IMR-90 (cell line): Measurements from ENCODE around the gene FADS1. TPM values are rescaled to one million over a fixed set of nuclear protein-coding genes. Genes with fewer than 3 reads are reported as not detected.

ENCODE experiments used
- ATAC-seq: fragments of 200-7000 bp; cut with Tn5 transposase; 2 replicates; pipeline ENCODE4 v1.9.1; 2020; ENCODE audit warnings: low read depth, mild to moderate bottlenecking, moderate library complexity
- BruUV-seq: library from RNA; stranded (reverse); fragments of 400-500 nt; replicated peaks from 2 replicates; lab custom pipeline; 2021; lab: Mats Ljungman, UMichigan
- CTCF ChIA-PET: fragments of 300-600 bp; formaldehyde crosslinking; extraction: SDS; loops from one replicate; lab custom pipeline; 2021; ENCODE audit warnings: antibody characterized with exemption; lab: Yijun Ruan, JAX
- POLR2A ChIA-PET: fragments of 300-600 bp; sonication (Branson Sonifier 250); formaldehyde crosslinking; loops from one replicate; lab custom pipeline; 2022; ENCODE audit warnings: antibody characterized with exemption; ENCODE audit not compliant: unreplicated experiment; lab: Charles Lee
- DNase-seq: peaks from one replicate; pipeline ENCODE4 v3.0.0; 2013
- H2AFZ ChIP-seq: replicated peaks from 2 replicates; pipeline ENCODE3; 2013; ENCODE audit warnings: low read length, mild to moderate bottlenecking; ENCODE audit not compliant: poor library complexity
- H2AK5ac ChIP-seq: 2 replicates; pipeline ENCODE4 v1.6.1; 2013; ENCODE audit warnings: low read depth, low read length, inconsistent platforms
- H2AK9ac ChIP-seq: replicated peaks from 2 replicates; pipeline ENCODE3; 2013; ENCODE audit warnings: mild to moderate bottlenecking, low read depth, low read length, moderate library complexity; ENCODE audit not compliant: poor library complexity
- H2BK120ac ChIP-seq: 2 replicates; pipeline ENCODE4 v1.6.1; 2013; ENCODE audit warnings: low read depth, low read length, inconsistent platforms
- H2BK15ac ChIP-seq: 3 replicates; pipeline ENCODE4 v1.6.1; 2013; ENCODE audit warnings: low read depth, low read length, inconsistent platforms
- H2BK20ac ChIP-seq: 2 replicates; pipeline ENCODE4 v1.6.1; 2013; ENCODE audit warnings: low read depth, mild to moderate bottlenecking, inconsistent platforms, low read length, moderate library complexity
- H2BK5ac ChIP-seq: 2 replicates; pipeline ENCODE4 v1.6.1; 2013; ENCODE audit warnings: mild to moderate bottlenecking, low read depth, low read length, inconsistent platforms; ENCODE audit not compliant: poor library complexity, severe bottlenecking
- H3K14ac ChIP-seq: replicated peaks from 2 replicates; pipeline ENCODE4 v1.6.1; 2013; ENCODE audit warnings: low read depth, low read length, inconsistent platforms
- H3K18ac ChIP-seq: 2 replicates; pipeline ENCODE4 v1.6.1; 2013; ENCODE audit warnings: low read depth, low read length, control low read depth
- H3K23ac ChIP-seq: 2 replicates; pipeline ENCODE4 v1.6.1; 2013; ENCODE audit warnings: low read depth, low read length, inconsistent platforms
- H3K27ac ChIP-seq: 2 replicates; pipeline ENCODE4 v1.5.1; 2013; ENCODE audit warnings: mild to moderate bottlenecking, control low read depth, low read length; ENCODE audit not compliant: insufficient read depth
- H3K27me3 ChIP-seq: 2 replicates; pipeline ENCODE4 v1.6.1; 2013; ENCODE audit warnings: low read length; ENCODE audit not compliant: control insufficient read depth, insufficient read depth
- H3K36me3 ChIP-seq: 2 replicates; pipeline ENCODE4 v1.6.1; 2013; ENCODE audit warnings: low read length, mixed read lengths; ENCODE audit not compliant: control insufficient read depth, insufficient read depth
- H3K4ac ChIP-seq: 2 replicates; pipeline ENCODE4 v1.6.1; 2013; ENCODE audit warnings: low read depth, low read length, inconsistent platforms
- H3K4me1 ChIP-seq: 2 replicates; pipeline ENCODE4 v1.6.1; 2013; ENCODE audit warnings: low read length, mixed read lengths; ENCODE audit not compliant: control insufficient read depth, insufficient read depth
- H3K4me2 ChIP-seq: 2 replicates; pipeline ENCODE4 v1.6.1; 2013; ENCODE audit warnings: low read depth, mild to moderate bottlenecking, control low read depth, low read length, moderate library complexity
- H3K4me3 ChIP-seq: 2 replicates; pipeline ENCODE4 v1.5.1; 2013; ENCODE audit warnings: low read depth, mild to moderate bottlenecking, control low read depth, low read length, moderate library complexity; ENCODE audit not compliant: insufficient read depth
- H3K56ac ChIP-seq: 2 replicates; pipeline ENCODE4 v1.6.1; 2013; ENCODE audit warnings: low read length, inconsistent platforms; ENCODE audit not compliant: insufficient read depth; ENCODE audit errors: extremely low read depth
- H3K79me1 ChIP-seq, 2 experiments: 2 replicates each; pipeline ENCODE4 v1.6.1; 2013; ENCODE audit warnings: low read length in 2 of 2, inconsistent platforms in 1 of 2, low read depth in 1 of 2
- H3K9ac ChIP-seq: 2 replicates; pipeline ENCODE4 v1.6.1; 2013; ENCODE audit warnings: low read depth, low read length, control low read depth
- H3K9me1 ChIP-seq: 2 replicates; pipeline ENCODE4 v1.6.1; 2013; ENCODE audit warnings: low read length, inconsistent platforms; ENCODE audit not compliant: insufficient read depth
- H3K9me3 ChIP-seq: 2 replicates; pipeline ENCODE4 v1.6.1; 2013; ENCODE audit warnings: low read length; ENCODE audit not compliant: control insufficient read depth, insufficient read depth
- H4K20me1 ChIP-seq: 2 replicates; pipeline ENCODE4 v1.6.1; 2013; ENCODE audit warnings: low read length, inconsistent platforms; ENCODE audit not compliant: insufficient read depth
- H4K5ac ChIP-seq: 2 replicates; pipeline ENCODE4 v1.6.1; 2013; ENCODE audit warnings: mild to moderate bottlenecking, low read depth, low read length, control low read depth
- H4K8ac ChIP-seq, 2 experiments: 2 replicates each; pipeline ENCODE4 v1.6.1; 2013; ENCODE audit warnings: low read depth in 2 of 2, low read length in 2 of 2, control low read depth in 1 of 2, inconsistent platforms in 1 of 2
- H4K91ac ChIP-seq: 2 replicates; pipeline ENCODE4 v1.6.1; 2013; ENCODE audit warnings: low read depth, low read length, inconsistent platforms; ENCODE audit not compliant: insufficient read depth
- CHD1 ChIP-seq: IDR thresholded peaks from 2 replicates; pipeline ENCODE4 v1.6.1; 2012; ENCODE audit warnings: low read depth, low read length, improper control_type of control experiment
- ELK1 ChIP-seq: fragments of 150-350 bp; IDR thresholded peaks from 2 replicates; pipeline ENCODE4 v1.6.1; 2016; ENCODE audit warnings: low read depth, mild to moderate bottlenecking, low read length, moderate library complexity, borderline replicate concordance
- FOS ChIP-seq: fragments of 150-350 bp; IDR thresholded peaks from 2 replicates; pipeline ENCODE4 v1.6.1; 2016; ENCODE audit warnings: low read depth, low read length
- MAFK ChIP-seq: IDR thresholded peaks from 2 replicates; pipeline ENCODE4 v1.6.1; 2012; ENCODE audit warnings: low read depth, low read length, improper control_type of control experiment
- MAZ ChIP-seq: IDR thresholded peaks from 2 replicates; pipeline ENCODE4 v1.6.1; 2012; ENCODE audit warnings: low read depth, mild to moderate bottlenecking, low read length, improper control_type of control experiment, moderate library complexity, borderline replicate concordance
- MXI1 ChIP-seq: IDR thresholded peaks from 2 replicates; pipeline ENCODE4 v1.6.1; 2012; ENCODE audit warnings: low read depth, mild to moderate bottlenecking, low read length, moderate library complexity, borderline replicate concordance
- NFE2L2 ChIP-seq: fragments of 150-350 bp; IDR thresholded peaks from 2 replicates; pipeline ENCODE4 v1.6.1; 2016; ENCODE audit warnings: low read depth, mild to moderate bottlenecking, low read length
- POLR2A ChIP-seq: IDR thresholded peaks from 2 replicates; pipeline ENCODE4 v1.6.1; 2012; ENCODE audit warnings: mild to moderate bottlenecking, low read depth, low read length
- RAD21 ChIP-seq: IDR thresholded peaks from 2 replicates; pipeline ENCODE4 v1.6.1; 2012; ENCODE audit warnings: low read length, improper control_type of control experiment
- whole genome bisulfite sequencing, 2 experiments: methylation state at CpG; one replicate each; pipeline versions ENCODE4 v1.1.5 to v1.1.7; 2013; ENCODE audit warnings: missing lambda C conversion rate in 2 of 2; ENCODE audit not compliant: insufficient read length in 1 of 2; ENCODE audit errors: extremely low coverage in 2 of 2; 5-methylcytosine and 5-hydroxymethylcytosine counted together
- dilution Hi-C: fragments of 300-500 bp; cut with HindIII; formaldehyde crosslinking; loops from one replicate; pipeline ENCODE4 v1.14.3; 2018; ENCODE audit warnings: low sequenced_read_pairs; ENCODE audit not compliant: unreplicated experiment
- in situ Hi-C: fragments of 300-500 bp; cut with MboI; formaldehyde crosslinking; loops from 3 replicates; pipeline ENCODE4 v1.14.3; 2019; ENCODE audit warnings: low sequenced_read_pairs, inconsistent platforms, mixed read lengths
- intact Hi-C: fragments of 100-400 bp; cut with micrococcal nuclease; formaldehyde crosslinking; loops from 2 replicates; pipeline ENCODE4 v1.10.0; 2022
- polyA plus RNA-seq, 3 experiments: library from polyadenylated mRNA; depleted of rRNA; stranded (reverse); fragments of >200 nt; gene quantifications; 2 replicates each; pipeline ENCODE4 v1.2.3, GENCODE V29; 2012; ENCODE audit warnings: low replicate concordance in 1 of 3
- total RNA-seq: library from RNA; depleted of rRNA; stranded (reverse); fragments of >200 nt; gene quantifications from 2 replicates; pipeline ENCODE4 v1.2.3, GENCODE V29; 2012
- TF ChIP-seq, protein P1 (sequence below): conservative IDR thresholded peaks from 2 replicates; pipeline ENCODE4 v1.5.1; 2012; ENCODE audit warnings: mild to moderate bottlenecking, low read depth, low read length, improper control_type of control experiment

Gene FADS1
- total and polyA plus RNA-seq, 2 of the 4 experiments (the other 2 are of a cell fraction), result 16.3 to 18.4 TPM

GRCh38 chr11:61753672-61754071 is 63.1 kb downstream of the FADS1 start:
- CTCF ChIA-PET, result no interaction called here
- no TSS peak for BruUV-seq
- Histone ChIP-seq H2BK15ac (no peak overlapping the region), H3K9ac (no peak overlapping the region), H2BK120ac (no peak overlapping the region), H3K14ac (no peak overlapping the region), H2AK9ac (peak overlapping the region; percentile 89), H4K91ac (peak overlapping the region; percentile 32; the same call in 1 of the 2 replicates), H3K23ac (no peak overlapping the region), H4K5ac (no peak overlapping the region), H3K9me3 (no peaks in the 10 kb centered on the region), H3K79me1 (0 out of 4 replicates have a peak, but pooled peaks cover 0 to 3% of the 10 kb centered on the region in 2 experiments), H2AK5ac (no peak overlapping the region), H3K56ac (no peak overlapping the region), H3K4me2 (no peak overlapping the region), H2BK20ac (no peak overlapping the region), H3K27ac (no peak overlapping the region), H4K20me1 (no peaks in the 10 kb centered on the region), H3K4me3 (no peak overlapping the region), H3K36me3 (no peaks in the 10 kb centered on the region), H3K9me1 (no peaks in the 10 kb centered on the region), H3K4ac (no peak overlapping the region; the same call in 1 of the 2 replicates), H3K4me1 (peaks cover 15% of the 10 kb centered on the region), H2BK5ac (no peak overlapping the region), H3K27me3 (peaks cover 3% of the 10 kb centered on the region; the same call in 1 of the 2 replicates), H3K18ac (no peak overlapping the region), H4K8ac (peak overlapping the region in 1 of 2 experiments; percentile 29; a peak in 1 of 4 replicates), H2AFZ (no peak overlapping the region)
- no CpG with 5 or more reads among the region's 5 CpGs for WGBS, 2 experiments
- DNase-seq, result no peak
- ATAC-seq, result no peak
- dilution Hi-C loops, result no loop called here
- POLR2A ChIA-PET, result no interaction called here
- TF ChIP-seq, protein P1, sequence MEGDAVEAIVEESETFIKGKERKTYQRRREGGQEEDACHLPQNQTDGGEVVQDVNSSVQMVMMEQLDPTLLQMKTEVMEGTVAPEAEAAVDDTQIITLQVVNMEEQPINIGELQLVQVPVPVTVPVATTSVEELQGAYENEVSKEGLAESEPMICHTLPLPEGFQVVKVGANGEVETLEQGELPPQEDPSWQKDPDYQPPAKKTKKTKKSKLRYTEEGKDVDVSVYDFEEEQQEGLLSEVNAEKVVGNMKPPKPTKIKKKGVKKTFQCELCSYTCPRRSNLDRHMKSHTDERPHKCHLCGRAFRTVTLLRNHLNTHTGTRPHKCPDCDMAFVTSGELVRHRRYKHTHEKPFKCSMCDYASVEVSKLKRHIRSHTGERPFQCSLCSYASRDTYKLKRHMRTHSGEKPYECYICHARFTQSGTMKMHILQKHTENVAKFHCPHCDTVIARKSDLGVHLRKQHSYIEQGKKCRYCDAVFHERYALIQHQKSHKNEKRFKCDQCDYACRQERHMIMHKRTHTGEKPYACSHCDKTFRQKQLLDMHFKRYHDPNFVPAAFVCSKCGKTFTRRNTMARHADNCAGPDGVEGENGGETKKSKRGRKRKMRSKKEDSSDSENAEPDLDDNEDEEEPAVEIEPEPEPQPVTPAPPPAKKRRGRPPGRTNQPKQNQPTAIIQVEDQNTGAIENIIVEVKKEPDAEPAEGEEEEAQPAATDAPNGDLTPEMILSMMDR, result no peak
- TF ChIP-seq RAD21 (no peak), FOS (no peak), NFE2L2 (no peak), ELK1 (no peak), MAFK (no peak), MAZ (no peak), POLR2A (no peak), CHD1 (no peak), MXI1 (no peak)
- intact Hi-C loops, result no loop called here
- in situ Hi-C loops, result no loop called here
